T-cell (primary cell): Measurements from ENCODE around the gene CR1. TPM values are rescaled to one million over a fixed set of nuclear protein-coding genes. Genes with fewer than 3 reads are reported as not detected.

Experiments
- ATAC-seq, 4 experiments: fragments of 200-7000 bp in 3 of 4; fragments of 150-1000 bp in 1 of 4; cut with Tn5 transposase; replicated peaks in 1 of 4; 1 replicate in 3 of 4; 2 replicates in 1 of 4; pipeline ENCODE4 v1.10.0; 2021; ENCODE audit warnings: moderate library complexity in 3 of 4, mild to moderate bottlenecking in 2 of 4, moderate number of reproducible peaks in 1 of 4
- CTCF ChIA-PET, 2 donors: fragments of 300-600 bp; sonication (Branson Sonifier 250); formaldehyde crosslinking; loops; one replicate each; lab custom pipeline; 2022; ENCODE audit warnings: antibody characterized with exemption in 2 of 2; lab: Charles Lee
- POLR2A ChIA-PET, 2 donors: fragments of 300-600 bp; sonication (Branson Sonifier 250); formaldehyde crosslinking; loops; one replicate each; lab custom pipeline; 2022; ENCODE audit warnings: antibody characterized with exemption in 2 of 2; lab: Charles Lee
- DNase-seq, 35 experiments: peaks; one replicate each; pipeline versions ENCODE4 v3.0.0 to v3.0.0-alpha.2; 2013 to 2023
- H3K27ac ChIP-seq: one replicate; pipeline ENCODE4 v1.5.1; 2013; ENCODE audit warnings: low read length
- H3K27me3 ChIP-seq, 2 experiments: replicated peaks in 1 of 2; 1 replicate in 1 of 2; 2 replicates in 1 of 2; pipeline versions ENCODE4 v1.6.1 to v1.7.0; 2013; ENCODE audit warnings: low read length in 1 of 2, mixed read lengths in 1 of 2; ENCODE audit not compliant: control insufficient read depth in 2 of 2, insufficient read depth in 2 of 2; ENCODE audit errors: extremely low read depth in 1 of 2
- H3K36me3 ChIP-seq, 2 donors: 1 replicate in 1 of 2; 2 replicates in 1 of 2; pipeline versions ENCODE4 v1.6.1 to v1.7.0; 2013; ENCODE audit warnings: low read length in 1 of 2; ENCODE audit not compliant: control insufficient read depth in 2 of 2, insufficient read depth in 1 of 2; ENCODE audit errors: extremely low read depth in 1 of 2
- H3K4me1 ChIP-seq, 2 experiments: 1 replicate in 1 of 2; 2 replicates in 1 of 2; pipeline versions ENCODE4 v1.6.1 to v1.7.0; 2013; ENCODE audit warnings: low read length in 2 of 2, mixed read lengths in 1 of 2; ENCODE audit not compliant: insufficient read depth in 2 of 2, control insufficient read depth in 1 of 2; ENCODE audit errors: extremely low read depth in 1 of 2
- H3K4me3 ChIP-seq, 2 donors: 1 replicate in 1 of 2; 2 replicates in 1 of 2; pipeline versions ENCODE4 v1.5.1 to v1.7.0; 2013; ENCODE audit warnings: mild to moderate bottlenecking in 2 of 2, low read length in 1 of 2, moderate library complexity in 1 of 2; ENCODE audit not compliant: control insufficient read depth in 1 of 2; ENCODE audit errors: extremely low read depth in 1 of 2
- H3K9me3 ChIP-seq: 2 replicates; pipeline ENCODE4 v1.7.0; 2013
- H3K27ac Mint-ChIP-seq, 2 donors: one replicate each; pipeline ENCODE4 v1.8.0; 2020 to 2021; ENCODE audit warnings: mild to moderate bottlenecking in 2 of 2, mixed read lengths in 2 of 2
- H3K27me3 Mint-ChIP-seq, 2 donors: one replicate each; pipeline ENCODE4 v1.8.0; 2021 to 2022; ENCODE audit warnings: mixed read lengths in 2 of 2
- H3K36me3 Mint-ChIP-seq: one replicate; pipeline ENCODE4 v1.8.0; 2021; ENCODE audit warnings: mixed read lengths
- H3K4me1 Mint-ChIP-seq, 3 donors: one replicate each; pipeline ENCODE4 v1.8.0; 2020 to 2022; ENCODE audit warnings: mixed read lengths in 3 of 3, mild to moderate bottlenecking in 1 of 3
- H3K4me3 Mint-ChIP-seq, 3 donors: one replicate each; pipeline ENCODE4 v1.8.0; 2020 to 2022; ENCODE audit warnings: mild to moderate bottlenecking in 3 of 3, mixed read lengths in 3 of 3, moderate library complexity in 3 of 3
- H3K9me3 Mint-ChIP-seq, 3 donors: one replicate each; pipeline ENCODE4 v1.8.0; 2020 to 2022; ENCODE audit warnings: mixed read lengths in 3 of 3
- WGBS: methylation state at CpG from one replicate; pipeline ENCODE4 v1.1.5; 2013; ENCODE audit warnings: missing lambda C conversion rate; ENCODE audit not compliant: insufficient coverage; 5-methylcytosine and 5-hydroxymethylcytosine counted together
- total RNA-seq, 35 experiments: library from RNA in 6 of 35; stranded (reverse) in 6 of 35; fragments of 120-200 nt in 1 of 35; gene quantifications; one replicate each; pipeline versions ENCODE4 v1.2.1 to v1.2.4 and lab custom pipeline; 2013 to 2026

CR1 gene
- total RNA-seq, 5 donors from 2014 or later (not counting 1 experiment from before 2014, with no cell fraction given), result 2.8 to 11.7 (median 8.8) TPM

DNA sequence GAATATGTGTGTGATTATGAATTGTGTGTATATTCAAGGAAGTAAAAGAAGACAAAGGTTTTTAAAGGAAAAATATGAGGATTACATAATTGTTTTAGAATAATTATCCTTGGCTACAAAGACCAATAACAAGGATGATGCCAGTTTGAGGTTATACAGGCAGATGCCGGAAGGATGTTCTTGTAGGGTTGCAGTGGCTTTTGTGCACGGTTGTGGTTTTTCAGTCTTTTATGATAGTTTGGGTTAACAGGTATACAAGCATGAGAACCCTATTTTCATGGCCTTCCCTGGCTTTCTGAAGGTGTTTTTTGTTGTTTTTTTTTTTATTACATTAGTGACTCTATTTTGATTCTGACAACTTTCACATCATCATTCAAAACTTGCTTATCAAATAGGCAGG, 36.9 kb upstream of the CR1 start:
- Mint-ChIP-seq H3K4me3 (no peak overlapping the region), H3K4me1 (peaks cover 47 to 58% (median 49%) of the 10 kb centered on the region in 3 donors), H3K36me3 (no peaks in the 10 kb centered on the region), H3K27me3 (peaks cover 7% of the 10 kb centered on the region in 2 donors), H3K9me3 (no peaks in the 10 kb centered on the region), H3K27ac (no peak overlapping the region)
- POLR2A ChIA-PET, result no interaction called here
- Histone ChIP-seq H3K36me3 (no peaks in the 10 kb centered on the region), H3K4me1 (peaks cover 20 to 82% of the 10 kb centered on the region in 2 experiments), H3K9me3 (no peaks in the 10 kb centered on the region), H3K27ac (peak overlapping the region; percentile 57), H3K4me3 (no peak overlapping the region), H3K27me3 (peaks cover 0 to 9% of the 10 kb centered on the region in 2 experiments)
- DNase-seq (peak in 32 of 35 experiments; percentile 9 to 76 (median 38)), ATAC-seq (peak; percentile 80 to 92 (median 87))
- WGBS, result 17% methylated on average over 2 of the region's 2 CpGs
- CTCF ChIA-PET, result no interaction called here

DNA sequence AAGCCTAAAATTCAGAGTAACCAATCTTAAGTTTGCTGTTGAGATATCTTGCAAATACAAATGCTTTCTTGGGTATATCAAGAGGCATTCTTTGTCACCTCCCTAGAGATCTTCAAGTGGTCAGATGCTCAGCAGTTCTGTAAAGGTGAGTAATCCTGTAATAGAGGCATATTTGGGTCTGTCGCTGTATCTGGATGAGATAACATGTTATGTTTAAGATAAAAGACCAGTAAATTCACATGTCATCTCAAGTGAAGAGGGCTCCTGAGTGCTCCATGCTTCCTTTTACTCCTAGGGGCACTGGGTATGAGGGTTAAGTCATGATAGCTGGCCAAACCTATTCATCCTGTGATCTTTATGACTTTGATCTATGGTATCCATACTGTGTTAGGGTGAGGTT, 34.3 kb upstream of the CR1 start:
- Histone ChIP-seq H3K36me3 (no peaks in the 10 kb centered on the region), H3K4me1 (peaks cover 11 to 76% of the 10 kb centered on the region in 2 experiments), H3K4me3 (no peak overlapping the region), H3K9me3 (no peaks in the 10 kb centered on the region), H3K27ac (no peak overlapping the region), H3K27me3 (no peaks in the 10 kb centered on the region)
- ATAC-seq (no peak), DNase-seq (no peak)
- peaks cover 47 to 62% (median 61%) of the 10 kb centered on the region in 3 donors for H3K4me1 Mint-ChIP-seq
- CTCF ChIA-PET, result no interaction called here
- WGBS, result no CpG with 5 or more reads among the region's 1 CpG
- H3K36me3 Mint-ChIP-seq, result peaks cover 2% of the 10 kb centered on the region
- peaks cover 0 to 2% of the 10 kb centered on the region in 2 donors for H3K27me3 Mint-ChIP-seq
- peak overlapping the region in 1 of 3 donors; percentile 42 for H3K4me3 Mint-ChIP-seq
- H3K9me3 Mint-ChIP-seq, result no peaks in the 10 kb centered on the region
- H3K27ac Mint-ChIP-seq, result no peak overlapping the region
- POLR2A ChIA-PET, result no interaction called here

DNA sequence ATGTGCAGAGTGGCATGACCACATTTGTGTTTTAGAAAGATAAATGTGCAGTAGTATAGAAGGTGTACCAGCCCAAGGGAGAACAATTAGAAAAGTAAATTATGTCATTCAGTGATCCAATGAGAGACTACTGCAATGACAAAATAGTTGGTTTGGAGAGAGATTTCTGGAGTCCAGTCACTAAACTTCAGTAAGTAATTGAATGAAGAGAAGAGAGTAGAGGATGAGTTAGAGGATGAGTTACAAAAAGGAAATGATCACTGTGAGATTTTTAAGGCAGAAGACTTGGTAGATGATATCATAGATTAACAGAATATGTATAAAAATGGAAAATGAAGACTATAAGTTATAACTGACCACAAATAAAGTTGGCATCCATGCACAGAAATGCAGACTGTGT, 33.4 kb upstream of the CR1 start:
- peaks cover 7% of the 10 kb centered on the region for H3K36me3 Mint-ChIP-seq
- ChIA-PET CTCF (interaction anchor here in 1 of 2 donors (0.6 kb wide), 1 partner anchor 133 kb away, joined by 3 read pairs; no protein-coding TSS in a partner anchor), POLR2A (no interaction called here)
- ATAC-seq, result no peak
- Histone ChIP-seq H3K4me1 (peaks cover 11 to 72% of the 10 kb centered on the region in 2 experiments), H3K9me3 (no peaks in the 10 kb centered on the region), H3K4me3 (no peak overlapping the region), H3K36me3 (no peaks in the 10 kb centered on the region), H3K27me3 (no peaks in the 10 kb centered on the region), H3K27ac (no peak overlapping the region)
- peak overlapping the region in 1 of 3 donors; percentile 42 for H3K4me3 Mint-ChIP-seq
- peaks cover 0 to 4% of the 10 kb centered on the region in 2 donors for H3K27me3 Mint-ChIP-seq
- no peak for DNase-seq
- H3K4me1 Mint-ChIP-seq, result peaks cover 48 to 65% (median 62%) of the 10 kb centered on the region in 3 donors
- H3K9me3 Mint-ChIP-seq, result no peaks in the 10 kb centered on the region
- H3K27ac Mint-ChIP-seq, result peak overlapping the region; percentile 45 to 53

DNA sequence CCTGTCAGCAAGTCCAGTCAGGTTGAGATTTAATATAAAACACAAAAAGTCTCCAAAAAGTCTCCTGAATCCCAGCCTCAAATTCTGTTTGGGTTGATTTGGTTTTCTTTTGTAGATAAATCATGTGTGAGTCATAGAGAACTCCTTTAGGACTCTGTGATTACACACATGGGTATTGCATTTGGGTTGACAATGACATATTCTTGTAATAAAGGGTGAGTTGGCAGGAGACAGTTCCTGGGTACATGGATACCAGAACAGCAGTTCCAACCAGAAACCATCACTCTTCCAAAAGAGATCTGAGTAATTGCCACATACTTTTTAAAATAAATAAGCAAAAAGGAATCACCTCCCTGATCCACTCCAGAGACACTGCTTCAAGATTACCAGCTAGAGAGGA, 32.9 kb upstream of the CR1 start:
- Mint-ChIP-seq H3K9me3 (no peaks in the 10 kb centered on the region), H3K4me3 (peak overlapping the region in 1 of 3 donors; percentile 42), H3K27ac (peak overlapping the region; percentile 19 to 53), H3K27me3 (peaks cover 0 to 4% of the 10 kb centered on the region in 2 donors), H3K36me3 (peaks cover 7% of the 10 kb centered on the region), H3K4me1 (peaks cover 48 to 65% (median 62%) of the 10 kb centered on the region in 3 donors)
- ATAC-seq (no peak), DNase-seq (no peak)
- Histone ChIP-seq H3K36me3 (no peaks in the 10 kb centered on the region), H3K4me3 (no peak overlapping the region), H3K4me1 (peaks cover 11 to 68% of the 10 kb centered on the region in 2 experiments), H3K9me3 (no peaks in the 10 kb centered on the region), H3K27ac (no peak overlapping the region), H3K27me3 (no peaks in the 10 kb centered on the region)
- CTCF ChIA-PET, result no interaction called here
- POLR2A ChIA-PET, result no interaction called here

DNA sequence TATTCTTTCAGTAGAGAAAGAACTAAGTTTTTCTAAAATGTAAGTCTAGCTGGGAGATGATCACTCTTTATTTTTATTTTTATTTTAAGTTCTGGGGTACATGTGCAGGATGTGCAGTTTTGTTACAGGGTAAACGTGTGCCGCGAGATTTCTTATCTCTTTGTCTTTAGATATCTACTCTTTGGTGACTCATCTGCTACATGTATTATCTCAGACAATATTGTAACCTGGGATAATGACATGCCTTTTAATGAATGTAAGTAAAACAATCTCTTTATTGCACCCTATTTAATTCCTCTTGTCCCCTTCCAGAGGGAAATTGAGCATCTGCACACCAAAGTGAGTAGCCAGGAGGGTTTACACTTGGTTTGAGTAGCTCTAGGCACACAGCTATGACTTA, 32.4 kb upstream of the CR1 start:
- Mint-ChIP-seq H3K4me3 (peak overlapping the region in 1 of 3 donors; percentile 42), H3K9me3 (no peaks in the 10 kb centered on the region), H3K36me3 (peaks cover 7% of the 10 kb centered on the region), H3K4me1 (peaks cover 48 to 65% (median 62%) of the 10 kb centered on the region in 3 donors), H3K27ac (peak overlapping the region; percentile 44 to 53), H3K27me3 (peaks cover 0 to 4% of the 10 kb centered on the region in 2 donors)
- Histone ChIP-seq H3K27me3 (no peaks in the 10 kb centered on the region), H3K4me3 (no peak overlapping the region), H3K27ac (no peak overlapping the region), H3K4me1 (peaks cover 8 to 63% of the 10 kb centered on the region in 2 experiments), H3K36me3 (no peaks in the 10 kb centered on the region), H3K9me3 (no peaks in the 10 kb centered on the region)
- no peak for DNase-seq
- WGBS, result no CpG with 5 or more reads among the region's 3 CpGs
- ChIA-PET POLR2A (no interaction called here), CTCF (no interaction called here)
- ATAC-seq, result peak in 3 of 4 experiments; percentile 52 to 57 (median 56)

DNA sequence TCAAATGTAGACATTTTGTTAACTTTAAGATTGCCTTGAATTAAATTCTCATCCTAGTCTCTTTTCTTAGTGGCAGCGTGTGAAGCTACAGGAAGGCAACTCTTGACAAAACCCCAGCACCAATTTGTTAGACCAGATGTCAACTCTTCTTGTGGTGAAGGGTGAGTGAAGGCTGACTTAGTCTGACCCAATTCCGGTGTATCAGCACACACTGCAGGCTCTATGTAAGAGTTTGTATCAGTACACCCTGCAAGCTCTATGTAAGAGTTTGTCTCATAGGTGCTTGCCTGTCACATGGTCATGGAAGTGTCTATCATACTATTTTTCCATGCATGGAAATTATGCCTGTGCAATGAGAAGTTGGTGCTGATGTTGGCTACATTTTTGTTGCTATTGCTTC, 25.0 kb upstream of the CR1 start:
- peak in 28 of 35 experiments; percentile 1 to 58 (median 22) for DNase-seq
- peak overlapping the region; percentile 19 for H3K27ac ChIP-seq
- H3K4me3 Mint-ChIP-seq, result peak overlapping the region in 1 of 3 donors; percentile 6

More for the DNA sequence above, 25.0 kb upstream of the CR1 start:
- peak overlapping the region; percentile 64 to 76 for H3K27ac Mint-ChIP-seq
- peaks cover 15 to 29% (median 18%) of the 10 kb centered on the region in 3 donors for H3K4me1 Mint-ChIP-seq
- no peaks in the 10 kb centered on the region for H3K9me3 ChIP-seq
- H3K4me1 ChIP-seq, result peaks cover 8 to 18% of the 10 kb centered on the region in 2 experiments
- WGBS, result no CpG with 5 or more reads among the region's 2 CpGs
- no peaks in the 10 kb centered on the region for H3K36me3 ChIP-seq
- no peaks in the 10 kb centered on the region for H3K9me3 Mint-ChIP-seq
- H3K4me3 ChIP-seq, result no peak overlapping the region
- POLR2A ChIA-PET, result no interaction called here
- H3K36me3 Mint-ChIP-seq, result peaks cover 4% of the 10 kb centered on the region
- CTCF ChIA-PET, result interaction anchor here in 1 of 2 donors (1.0 kb wide), 1 partner anchor 20 kb away, joined by 3 read pairs; no protein-coding TSS in a partner anchor
- no peaks in the 10 kb centered on the region for H3K27me3 ChIP-seq
- peaks cover 0 to 4% of the 10 kb centered on the region in 2 donors for H3K27me3 Mint-ChIP-seq
- ATAC-seq, result peak; percentile 94 to 100 (median 99)
